GM15510 (cell line): Measurements from ENCODE around the gene DES.

Source experiments
- POLR2A ChIP-seq: IDR thresholded peaks from 3 replicates; pipeline ENCODE4 v1.6.1; 2011; ENCODE audit warnings: borderline replicate concordance; ENCODE audit not compliant: insufficient read length; ENCODE audit errors: extremely low read depth

DES gene

DNA sequence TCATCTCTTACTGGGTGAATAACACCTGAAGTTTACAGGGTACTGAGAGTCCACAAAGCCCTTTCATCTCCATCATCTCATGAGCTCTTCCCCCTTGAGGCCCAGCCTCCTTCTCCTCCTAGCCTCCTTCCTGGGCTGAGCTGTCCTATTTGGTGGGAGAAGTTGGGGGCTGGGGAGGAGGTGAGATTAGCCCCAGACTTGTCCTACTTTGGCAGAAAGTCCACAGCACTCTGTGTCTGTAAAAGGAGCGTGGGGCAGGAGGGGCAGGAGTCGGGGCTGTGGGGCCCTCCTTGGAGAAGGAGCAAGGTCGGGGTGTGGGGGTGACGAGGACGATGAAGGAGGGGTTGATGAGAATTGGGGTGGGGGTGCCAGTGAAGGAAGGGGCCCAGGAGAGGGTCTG lies 10.0 kb upstream of the DES start:
- TF ChIP-seq POLR2A = no peak

DNA sequence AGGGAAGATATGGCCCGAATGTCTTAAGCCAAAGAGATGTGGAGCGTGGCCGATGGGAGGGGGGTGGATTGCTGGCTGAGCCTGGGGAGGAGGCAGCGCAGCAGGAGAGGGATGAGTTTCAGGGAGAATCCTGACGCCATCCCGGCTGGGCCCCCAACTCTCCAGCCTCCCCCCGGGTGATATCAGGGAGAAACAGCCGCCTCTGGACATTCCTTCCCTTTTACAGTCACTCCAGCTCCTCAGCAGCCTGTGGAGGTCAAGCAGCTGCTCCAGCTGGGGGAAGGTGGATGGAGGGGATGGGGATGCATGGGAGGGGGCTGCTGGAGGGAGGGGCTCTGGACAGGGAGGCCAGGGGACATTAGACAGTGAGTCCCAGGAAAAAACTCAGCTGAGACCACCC lies 9.5 kb upstream of the DES start:
- no peak for TF ChIP-seq POLR2A

DNA sequence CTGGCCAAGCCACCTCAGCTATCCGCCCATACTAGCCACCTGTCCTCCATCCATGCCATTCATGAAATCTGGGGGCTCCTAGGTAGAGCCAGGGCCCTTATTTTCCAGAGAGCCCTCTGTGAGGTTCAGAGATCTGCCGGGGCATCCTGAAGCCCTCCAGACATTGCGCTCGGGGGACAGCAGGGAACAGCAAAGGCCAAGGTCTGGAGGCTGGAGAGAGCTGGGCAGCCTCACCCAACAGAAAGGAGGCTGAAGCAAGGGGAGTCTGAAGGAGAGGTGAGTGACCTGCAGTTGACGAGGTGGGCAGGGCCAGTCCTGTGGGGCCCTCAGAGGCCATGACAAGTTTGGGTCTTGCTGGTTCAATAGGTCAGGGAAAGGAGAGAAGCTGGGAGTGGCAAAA lies 8.6 kb upstream of the DES start:
- TF ChIP-seq POLR2A = no peak

DNA sequence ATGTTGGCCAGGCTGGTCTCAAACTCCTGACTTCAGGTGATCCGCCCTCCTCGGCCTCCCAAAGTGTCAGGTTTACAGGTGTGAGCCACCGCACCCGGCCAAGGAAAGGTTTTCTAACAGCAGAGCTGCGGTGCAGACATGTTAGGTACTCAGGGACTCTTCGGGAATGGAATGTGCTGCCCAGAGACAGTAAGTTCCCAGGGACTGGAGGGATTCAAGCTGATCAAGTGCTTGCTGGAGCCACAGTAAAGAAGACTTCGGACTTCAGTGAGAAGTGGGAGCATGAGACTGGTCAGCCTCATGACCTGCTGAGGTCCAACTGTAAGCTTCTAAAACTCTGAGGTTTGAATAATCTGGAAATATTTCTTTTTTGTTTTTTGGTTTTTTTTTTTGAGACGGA lies 7.8 kb upstream of the DES start:
- no peak for TF ChIP-seq POLR2A

DNA sequence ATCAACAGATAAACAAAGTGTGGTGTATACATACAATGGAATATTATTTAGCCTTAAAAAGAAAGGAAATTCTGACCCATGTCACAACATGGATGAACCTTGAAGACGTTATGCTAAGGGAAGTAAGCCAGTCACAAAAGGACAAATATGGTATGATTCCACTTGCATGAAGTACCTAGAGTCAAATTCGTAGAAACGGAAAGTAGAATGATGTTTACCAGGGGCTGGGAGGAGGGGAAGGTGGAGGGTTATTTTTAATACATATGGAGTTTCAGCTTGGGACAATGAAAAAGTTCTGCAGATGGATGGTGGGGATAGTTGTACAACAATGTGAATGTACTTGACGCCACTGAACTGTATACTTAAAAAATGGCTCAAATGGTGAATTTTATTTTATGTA lies 3.3 kb upstream of the DES start:
- no peak for TF ChIP-seq POLR2A

DNA sequence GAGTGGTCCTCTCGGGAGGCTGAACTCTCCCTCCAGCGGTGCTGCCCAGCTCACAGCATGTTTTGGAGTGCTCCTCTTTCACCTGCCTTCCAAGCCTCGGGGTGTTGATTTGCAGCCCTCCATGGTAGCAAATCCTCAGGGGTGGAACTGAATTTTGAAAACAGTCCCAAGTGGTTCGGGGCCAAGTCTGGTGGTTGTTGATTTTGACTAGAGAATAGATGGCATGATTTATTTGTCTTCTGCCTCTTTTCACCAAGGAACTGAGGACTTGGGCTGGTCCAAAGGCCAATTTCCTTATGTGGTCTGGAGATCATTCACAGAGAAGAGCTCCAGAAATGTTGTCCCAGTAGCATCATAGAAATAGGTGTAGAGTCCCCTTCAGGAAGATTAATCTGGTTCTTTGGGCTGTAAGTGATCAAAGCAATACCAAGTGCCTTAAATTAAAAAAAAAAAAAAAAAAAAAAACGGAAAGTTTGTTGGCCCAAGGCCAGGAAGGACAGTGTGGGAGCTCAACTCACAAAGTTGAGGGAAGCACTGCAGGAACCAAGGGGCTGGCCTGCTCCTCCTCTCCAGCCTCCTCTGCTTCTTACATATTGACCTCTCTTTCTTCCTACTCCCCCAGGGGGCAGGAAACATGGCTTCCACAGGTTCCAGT lies 2.5 kb upstream of the DES start:
- no peak for TF ChIP-seq POLR2A

DNA sequence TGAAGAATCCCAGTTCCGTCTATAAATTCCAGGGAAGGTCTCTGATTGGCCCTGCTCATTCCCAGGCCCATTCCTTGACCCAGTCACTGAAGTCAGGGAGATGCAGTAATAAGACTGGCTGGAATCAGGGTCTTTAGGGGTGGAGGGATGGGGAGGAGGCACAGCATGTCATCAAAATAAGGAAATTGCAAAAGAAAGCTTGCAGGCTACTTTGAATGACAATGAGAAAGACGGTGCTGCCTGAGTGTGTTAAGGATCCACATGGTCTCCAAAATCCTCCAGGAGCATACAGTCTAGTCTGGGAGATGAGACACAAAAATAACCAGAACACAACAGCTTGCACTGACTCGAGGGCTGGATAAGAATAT lies 2.0 kb upstream of the DES start:
- TF ChIP-seq POLR2A = no peak

DNA sequence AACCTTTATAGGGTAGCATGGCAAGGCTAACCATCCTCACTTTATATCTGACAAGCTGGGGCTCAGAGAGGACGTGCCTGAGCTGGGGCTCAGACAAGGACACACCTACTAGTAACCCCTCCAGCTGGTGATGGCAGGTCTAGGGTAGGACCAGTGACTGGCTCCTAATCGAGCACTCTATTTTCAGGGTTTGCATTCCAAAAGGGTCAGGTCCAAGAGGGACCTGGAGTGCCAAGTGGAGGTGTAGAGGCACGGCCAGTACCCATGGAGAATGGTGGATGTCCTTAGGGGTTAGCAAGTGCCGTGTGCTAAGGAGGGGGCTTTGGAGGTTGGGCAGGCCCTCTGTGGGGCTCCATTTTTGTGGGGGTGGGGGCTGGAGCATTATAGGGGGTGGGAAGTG lies 1.2 kb upstream of the DES start:
- TF ChIP-seq POLR2A = no peak

DNA sequence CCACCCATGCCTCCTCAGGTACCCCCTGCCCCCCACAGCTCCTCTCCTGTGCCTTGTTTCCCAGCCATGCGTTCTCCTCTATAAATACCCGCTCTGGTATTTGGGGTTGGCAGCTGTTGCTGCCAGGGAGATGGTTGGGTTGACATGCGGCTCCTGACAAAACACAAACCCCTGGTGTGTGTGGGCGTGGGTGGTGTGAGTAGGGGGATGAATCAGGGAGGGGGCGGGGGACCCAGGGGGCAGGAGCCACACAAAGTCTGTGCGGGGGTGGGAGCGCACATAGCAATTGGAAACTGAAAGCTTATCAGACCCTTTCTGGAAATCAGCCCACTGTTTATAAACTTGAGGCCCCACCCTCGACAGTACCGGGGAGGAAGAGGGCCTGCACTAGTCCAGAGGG lies 803 bp upstream of the DES start:
- no peak for TF ChIP-seq POLR2A

DNA sequence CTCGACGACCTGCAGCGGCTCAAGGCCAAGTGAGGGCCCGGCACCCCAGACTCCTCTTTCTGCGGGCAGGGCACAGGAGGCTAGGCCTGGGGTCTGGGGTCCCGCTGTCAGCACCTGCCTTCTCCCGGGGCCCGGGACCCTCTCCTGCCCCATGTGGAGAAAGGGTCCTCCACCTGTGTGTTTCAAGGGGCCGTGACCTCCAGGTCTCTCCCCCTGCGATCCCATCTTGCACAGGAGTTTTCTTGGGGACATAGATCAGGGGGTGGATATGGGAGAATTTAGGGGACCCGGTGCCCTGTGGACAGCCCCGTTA lies 791 bp downstream of the DES start:
- TF ChIP-seq POLR2A = no peak

DNA sequence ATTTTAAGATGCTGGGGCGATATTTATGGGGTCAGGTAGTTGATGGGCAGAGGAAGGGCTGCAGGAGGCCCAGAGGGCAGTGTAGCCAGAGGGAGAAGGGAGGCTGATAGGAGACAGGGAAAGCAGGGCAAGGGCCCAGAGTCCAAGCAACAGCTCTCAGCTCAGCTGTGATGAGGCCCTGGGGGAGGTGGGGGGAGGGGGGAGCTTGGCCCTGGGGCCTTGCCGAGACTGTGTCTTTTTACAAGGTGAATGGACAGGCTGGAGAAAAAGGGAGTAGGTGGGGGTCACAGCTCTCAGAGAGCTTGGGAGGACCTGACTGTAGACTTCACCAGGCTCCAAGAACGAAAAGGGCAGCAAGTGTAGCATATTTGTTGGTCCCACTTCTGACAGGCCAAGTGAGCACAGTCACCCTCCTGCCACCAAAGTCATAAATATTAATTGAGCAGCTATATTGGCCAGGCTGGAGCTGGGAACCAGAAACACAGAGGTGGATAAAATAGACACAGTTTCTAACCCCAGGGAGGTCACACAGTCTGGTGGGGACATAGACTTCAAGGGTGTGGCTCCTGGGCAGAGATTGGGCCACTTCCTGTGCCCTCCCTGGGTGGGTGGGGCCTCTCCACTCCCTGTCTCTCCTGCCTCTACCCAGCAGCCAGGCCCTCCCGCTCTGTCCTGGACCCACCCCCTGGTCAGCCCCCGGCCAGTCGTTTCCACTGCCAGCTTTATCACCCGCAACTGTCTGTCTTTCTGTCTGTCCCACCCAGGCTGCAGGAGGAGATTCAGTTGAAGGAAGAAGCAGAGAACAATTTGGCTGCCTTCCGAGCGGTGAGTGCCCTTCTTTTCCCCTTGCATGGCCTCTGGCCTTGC lies 1.4 kb downstream of the DES start:
- no peak for TF ChIP-seq POLR2A

DNA sequence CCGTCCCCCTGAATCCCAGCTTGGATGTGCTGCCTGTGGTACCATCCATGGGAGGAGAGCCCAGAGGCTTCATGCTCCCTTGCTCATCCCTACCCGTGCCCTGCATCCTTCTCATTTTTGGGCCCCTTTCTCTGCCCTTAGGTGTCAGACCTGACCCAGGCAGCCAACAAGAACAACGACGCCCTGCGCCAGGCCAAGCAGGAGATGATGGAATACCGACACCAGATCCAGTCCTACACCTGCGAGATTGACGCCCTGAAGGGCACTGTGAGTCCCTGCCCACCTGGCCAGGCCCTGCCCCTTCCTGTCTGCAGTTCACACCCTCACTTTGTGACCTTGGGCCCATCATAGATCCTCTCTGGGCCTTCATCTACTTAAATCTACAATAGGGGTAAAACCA lies 2.5 kb downstream of the DES start:
- no peak for TF ChIP-seq POLR2A

DNA sequence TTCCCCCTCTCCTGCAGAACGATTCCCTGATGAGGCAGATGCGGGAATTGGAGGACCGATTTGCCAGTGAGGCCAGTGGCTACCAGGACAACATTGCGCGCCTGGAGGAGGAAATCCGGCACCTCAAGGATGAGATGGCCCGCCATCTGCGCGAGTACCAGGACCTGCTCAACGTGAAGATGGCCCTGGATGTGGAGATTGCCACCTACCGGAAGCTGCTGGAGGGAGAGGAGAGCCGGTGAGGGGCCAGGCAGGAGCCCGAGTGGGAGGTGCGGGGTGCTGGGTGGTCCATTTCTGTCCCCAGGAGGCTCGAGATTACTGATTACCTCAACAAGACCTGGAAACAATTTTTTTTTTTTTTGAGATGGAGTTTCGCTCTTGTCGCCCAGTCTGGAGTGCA lies 3.1 kb downstream of the DES start:
- TF ChIP-seq POLR2A = no peak

DNA sequence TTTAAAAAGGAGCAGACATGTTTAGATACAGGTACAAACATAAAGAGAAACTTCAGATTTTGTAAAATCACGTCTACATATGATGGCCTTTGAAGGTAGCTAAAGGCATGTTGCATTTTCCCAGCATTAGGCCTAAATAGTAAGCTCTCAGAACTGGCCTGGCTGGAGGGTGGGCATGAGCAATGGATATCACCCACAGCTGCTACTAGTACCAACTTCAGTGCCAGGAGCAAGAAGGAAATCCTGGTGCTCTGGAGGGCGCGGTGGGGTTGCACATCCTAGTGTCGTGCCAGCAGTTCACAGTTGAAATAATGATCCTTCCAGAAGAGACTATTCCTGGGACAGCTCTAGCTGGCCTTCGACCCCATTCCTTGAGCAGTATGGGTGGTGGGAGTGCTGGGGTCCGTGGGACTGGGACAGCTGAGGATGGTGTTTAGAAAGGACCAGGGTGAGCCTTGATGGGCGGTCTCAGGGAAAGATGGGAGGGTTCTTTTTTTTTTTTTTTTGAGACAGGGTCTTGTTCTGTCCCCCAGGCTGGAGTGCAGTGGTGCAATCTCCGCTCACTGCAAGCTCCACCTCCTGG lies 4.9 kb downstream of the DES start:
- no peak for TF ChIP-seq POLR2A

DNA sequence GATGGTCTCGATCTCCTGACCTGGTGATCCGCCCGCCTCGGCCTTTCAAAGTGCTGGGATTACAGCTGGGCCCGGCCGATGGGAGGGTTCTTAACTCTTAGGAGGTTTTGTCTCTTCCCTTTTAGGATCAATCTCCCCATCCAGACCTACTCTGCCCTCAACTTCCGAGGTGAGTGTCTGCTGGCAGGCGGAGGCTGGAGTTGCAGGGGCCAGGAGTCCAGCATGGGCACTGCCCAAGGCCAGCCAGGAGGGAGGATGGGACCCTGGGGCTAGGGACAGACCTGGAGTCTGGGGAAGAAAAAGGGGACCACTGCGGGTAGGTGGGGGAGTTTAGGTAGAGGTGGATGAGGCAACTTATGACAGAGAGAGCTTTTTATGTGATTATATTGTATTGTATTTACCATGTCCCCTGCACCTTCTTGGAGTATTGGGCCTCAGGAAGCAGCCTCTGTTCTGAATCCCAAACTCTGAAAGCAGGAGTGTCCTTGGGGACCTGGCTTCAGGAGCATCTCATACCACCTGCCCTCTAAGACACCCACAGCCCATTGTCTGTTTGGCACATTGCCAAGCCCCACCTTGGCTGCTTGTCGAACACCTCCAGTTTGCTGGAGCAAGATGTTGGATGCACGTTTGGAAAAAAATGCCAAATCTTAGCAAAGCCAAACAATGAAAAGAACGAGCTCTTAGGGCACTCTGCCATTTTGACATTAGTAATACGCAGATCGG lies 5.6 kb downstream of the DES start:
- no peak for TF ChIP-seq POLR2A
